ENCODE results near the gene DNASE1L3. TPM values are rescaled to one million over a fixed set of nuclear protein-coding genes. Genes with fewer than 3 reads are reported as not detected.
"Not testable (repeated sequence)": the region's sequence is repeated elsewhere in the genome, so short reads cannot be mapped to it uniquely, and the experiment has no call there.

The DNASE1L3 gene
- total RNA-seq, 1 donor from 2014 or later: not detected

GRCh38 chr3:58202917-58203360, 7.8 kb downstream of the DNASE1L3 start:
- intact Hi-C loops (cut with micrococcal nuclease): no loop called here

GRCh38 chr3:58201451-58201850, 9.3 kb downstream of the DNASE1L3 start:
- intact Hi-C loops (cut with micrococcal nuclease): not testable (repeated sequence)

DNA sequence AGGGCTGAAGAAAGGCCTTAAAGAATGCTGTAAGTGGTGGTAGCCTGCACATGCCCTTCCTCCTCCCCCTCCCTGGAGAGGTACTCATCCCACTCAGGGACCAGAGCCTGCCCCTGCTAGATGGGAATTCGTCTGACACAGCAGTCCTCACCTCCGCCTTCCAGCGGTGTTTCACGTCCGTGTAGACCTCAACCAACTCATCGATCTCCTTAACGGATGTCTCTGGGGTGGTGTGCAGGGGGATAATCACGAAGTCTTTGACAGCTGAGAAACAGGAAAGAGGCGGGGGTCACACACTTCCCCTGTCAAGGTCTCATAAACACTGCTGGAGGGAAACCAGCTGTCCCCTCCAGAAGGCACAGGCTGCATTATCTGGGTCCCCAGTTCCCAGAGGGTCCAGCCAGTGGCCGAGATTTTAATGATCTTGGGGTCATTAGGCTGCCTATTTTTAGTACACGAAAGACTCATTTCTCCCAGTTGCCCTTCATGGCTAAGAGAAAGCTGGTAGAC, 9.9 kb downstream of the DNASE1L3 start:
- intact Hi-C loops (cut with micrococcal nuclease): no loop called here

GRCh38 chr3:58200121-58200709, 10.6 kb downstream of the DNASE1L3 start:
- intact Hi-C loops (cut with micrococcal nuclease): no loop called here

DNA sequence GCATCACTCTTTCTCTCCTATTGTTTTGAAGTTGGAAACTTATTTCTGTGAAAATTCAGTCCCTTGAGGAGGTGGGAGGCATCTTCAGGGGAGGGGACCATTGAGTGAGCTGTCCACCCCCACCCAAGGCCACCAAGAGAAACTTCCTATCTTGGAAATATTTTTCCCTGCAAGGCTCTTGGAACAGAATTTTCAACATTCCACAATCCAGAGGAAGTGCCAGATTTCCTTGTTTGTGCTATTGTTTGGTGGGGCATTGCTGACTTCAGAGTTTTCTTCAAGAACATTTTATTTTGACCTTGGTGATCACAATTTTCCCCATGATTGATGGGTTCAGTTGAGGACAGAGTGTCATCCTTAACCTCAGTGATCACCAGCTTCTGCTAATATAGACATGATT, 12.0 kb downstream of the DNASE1L3 start:
- intact Hi-C loops (cut with micrococcal nuclease): no loop called here

GRCh38 chr3:58198362-58198761, 12.4 kb downstream of the DNASE1L3 start:
- intact Hi-C loops (cut with micrococcal nuclease): no loop called here

DNA sequence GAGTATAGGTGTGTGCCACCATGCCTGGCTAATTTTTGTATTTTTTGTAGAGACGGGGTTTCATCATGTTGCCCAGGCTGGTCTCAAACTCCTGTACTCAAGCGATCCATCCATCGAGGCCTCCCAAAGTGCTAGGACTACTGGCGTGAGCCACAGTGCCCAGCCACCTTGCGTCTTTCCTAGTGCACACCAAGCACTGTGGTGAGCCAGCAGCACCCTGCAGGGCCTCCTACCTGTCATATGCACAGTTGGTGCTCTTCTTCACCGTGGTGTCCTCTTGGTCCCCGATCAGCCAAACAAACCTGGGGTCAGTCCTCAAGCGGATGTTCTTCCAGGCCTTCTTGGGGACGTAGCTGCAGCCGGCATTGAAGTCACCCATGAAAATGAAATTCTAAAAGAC, 13.2 kb downstream of the DNASE1L3 start:
- intact Hi-C loops (cut with micrococcal nuclease): no loop called here

GRCh38 chr3:58193682-58194407, 16.9 kb downstream of the DNASE1L3 start:
- intact Hi-C loops (cut with micrococcal nuclease): no loop called here

DNA sequence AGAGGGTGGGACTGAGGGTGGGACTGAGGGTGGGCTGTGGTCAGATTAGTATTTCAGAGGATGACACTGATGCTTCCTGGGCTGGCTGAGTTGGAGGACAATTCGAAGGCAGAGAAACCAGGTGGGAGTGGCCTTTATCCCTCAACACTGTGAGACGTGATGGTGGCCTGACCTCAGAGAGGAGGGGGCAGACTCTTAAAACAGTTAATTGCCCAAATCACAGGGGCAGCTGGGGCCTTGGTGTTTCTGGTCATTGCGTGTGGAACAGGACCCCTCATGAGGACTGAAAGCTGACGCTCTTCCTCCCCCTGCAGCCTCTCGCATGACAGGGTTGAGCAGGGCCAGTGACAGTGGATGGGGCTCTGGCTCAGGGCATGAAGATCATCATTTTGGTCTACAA, 18.7 kb downstream of the DNASE1L3 start:
- intact Hi-C loops (cut with micrococcal nuclease): no loop called here

DNA sequence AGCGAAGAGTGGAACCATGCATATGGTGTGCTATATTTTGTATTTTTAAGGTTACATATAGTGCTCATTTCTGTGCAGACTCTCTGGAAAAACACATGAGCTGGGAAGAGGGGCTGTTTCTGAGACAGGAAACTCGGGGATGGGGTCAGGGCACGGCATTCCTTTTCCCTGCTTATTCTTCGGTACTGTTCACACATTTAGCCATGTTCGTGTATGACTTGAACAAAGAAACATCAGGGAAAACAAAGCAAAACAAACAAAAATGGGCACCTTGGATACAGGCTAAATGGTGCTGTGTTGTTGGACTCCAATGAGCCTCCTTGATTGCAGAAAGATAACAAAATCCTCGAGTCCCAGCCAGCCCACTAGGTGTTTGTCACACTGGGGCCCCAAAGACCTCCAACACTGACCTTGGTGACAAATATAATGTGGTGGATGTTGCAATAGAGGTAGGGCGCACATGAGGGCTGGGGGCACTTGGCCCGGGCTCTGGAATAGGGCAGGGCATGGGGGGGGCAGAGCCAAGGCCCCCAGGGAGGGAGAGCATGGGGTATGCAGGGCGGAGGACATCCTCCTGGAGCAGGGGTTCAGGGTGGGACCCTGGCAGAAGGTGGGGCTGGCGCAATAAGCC, 19.3 kb downstream of the DNASE1L3 start:
- intact Hi-C loops (cut with micrococcal nuclease): no loop called here

- intact Hi-C loops (cut with micrococcal nuclease): no loop called here
Observed at GRCh38 chr3:58190882-58191281, 19.9 kb downstream of the DNASE1L3 start.

DNA sequence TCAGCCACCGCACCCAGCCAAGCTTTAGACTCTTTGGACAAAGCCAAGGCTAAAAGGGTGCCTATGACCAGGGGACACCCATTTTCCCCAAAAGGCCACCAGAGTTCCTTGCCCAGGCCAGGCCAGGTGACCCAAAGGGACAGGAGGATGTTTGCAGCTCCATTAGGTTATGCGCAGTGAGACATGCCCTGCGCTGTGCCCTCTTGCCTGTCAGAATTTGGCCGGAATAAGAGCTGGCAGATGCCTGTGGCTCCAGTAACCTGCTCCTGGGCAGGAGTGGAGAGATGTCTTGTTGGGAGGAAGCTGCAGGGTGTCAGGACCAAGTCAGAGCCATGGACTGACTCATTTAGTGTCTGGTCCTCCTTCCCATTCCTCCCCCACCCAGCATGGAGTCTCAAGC, 20.5 kb downstream of the DNASE1L3 start:
- intact Hi-C loops (cut with micrococcal nuclease): no loop called here

- intact Hi-C loops (cut with micrococcal nuclease): loop anchor here (5.0 kb wide), 1 partner anchor 243 kb away; the partner anchor contains the start of gene PDHB
Observed at GRCh38 chr3:58189691-58190090, 21.1 kb downstream of the DNASE1L3 start.

DNA sequence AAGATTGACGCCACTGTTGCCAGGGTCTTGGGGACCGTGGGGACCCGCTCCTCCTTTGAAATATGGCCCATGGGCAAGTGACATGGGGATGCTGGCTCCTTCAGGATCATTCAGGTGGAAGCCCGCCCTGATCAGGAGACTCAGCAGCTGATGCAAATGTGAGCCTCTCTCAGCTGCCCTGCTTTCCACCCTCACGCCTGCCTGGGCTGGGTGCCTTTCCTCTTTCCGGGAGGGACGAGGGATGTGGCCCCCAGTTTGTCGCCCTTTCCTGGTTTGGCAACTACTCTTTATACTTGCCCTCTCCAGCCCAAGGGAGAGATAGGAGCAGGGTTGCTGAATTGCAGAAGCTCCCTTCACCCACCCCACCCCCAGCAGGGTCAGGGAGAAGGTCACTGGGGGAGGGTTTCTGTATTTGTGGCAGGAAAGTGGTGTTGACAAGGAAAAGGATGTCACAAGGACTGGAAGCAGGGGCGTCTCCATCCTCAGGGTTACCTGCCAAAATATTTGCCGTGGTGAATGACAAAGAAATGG, 21.8 kb downstream of the DNASE1L3 start:
- intact Hi-C loops (cut with micrococcal nuclease): loop anchor here (5.0 kb wide), 1 partner anchor 243 kb away; the partner anchor contains the start of gene PDHB

DNA sequence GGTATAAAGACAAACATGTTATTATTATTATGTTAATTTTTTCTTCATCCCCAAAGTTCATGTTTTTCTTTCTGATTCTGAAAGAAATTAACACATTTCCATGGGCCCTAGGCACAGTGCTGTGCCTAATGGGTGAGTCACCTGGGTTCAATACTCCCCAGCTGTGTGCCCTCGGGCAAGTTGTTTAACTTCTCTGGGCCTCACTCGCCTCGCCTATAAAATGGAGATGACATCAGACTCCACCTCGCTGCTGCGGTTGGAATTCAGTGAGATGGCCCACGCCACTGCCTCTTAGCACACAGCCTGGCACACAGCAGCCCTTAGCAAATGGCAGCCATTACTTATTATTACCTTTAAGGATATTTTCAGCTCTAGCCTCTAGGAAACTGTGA, 22.6 kb downstream of the DNASE1L3 start:
- intact Hi-C loops (cut with micrococcal nuclease): loop anchor here (5.0 kb wide), 1 partner anchor 244 kb away; the partner anchor contains the start of gene PDHB

GRCh38 chr3:58184982-58185360, 25.8 kb downstream of the DNASE1L3 start:
- intact Hi-C loops (cut with micrococcal nuclease): loop anchor here (5.0 kb wide), 1 partner anchor 247 kb away; the partner anchor contains the start of gene PDHB

- intact Hi-C loops (cut with micrococcal nuclease): no loop called here
Observed at GRCh38 chr3:58184309-58184981, 26.3 kb downstream of the DNASE1L3 start.

DNA sequence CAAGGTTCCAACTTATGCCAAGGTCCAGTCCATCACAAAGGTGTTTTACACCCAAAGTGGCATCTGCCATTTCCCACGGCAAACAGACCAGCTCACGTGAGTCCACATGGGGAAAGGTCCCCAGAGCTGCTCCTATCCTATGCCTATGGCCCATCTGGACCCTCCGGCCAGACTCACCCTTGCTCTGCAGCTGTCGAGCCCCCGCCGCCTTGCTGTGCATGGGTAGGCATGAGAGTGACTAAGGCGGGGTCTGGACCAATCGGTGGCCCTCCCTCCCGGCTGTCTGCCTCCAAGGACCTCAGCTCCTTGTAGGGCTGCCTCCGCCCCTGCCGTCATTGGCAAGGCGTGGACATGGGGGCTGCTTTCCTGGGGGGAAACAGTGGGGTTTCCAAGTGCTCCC, 26.9 kb downstream of the DNASE1L3 start:
- intact Hi-C loops (cut with micrococcal nuclease): no loop called here

DNA sequence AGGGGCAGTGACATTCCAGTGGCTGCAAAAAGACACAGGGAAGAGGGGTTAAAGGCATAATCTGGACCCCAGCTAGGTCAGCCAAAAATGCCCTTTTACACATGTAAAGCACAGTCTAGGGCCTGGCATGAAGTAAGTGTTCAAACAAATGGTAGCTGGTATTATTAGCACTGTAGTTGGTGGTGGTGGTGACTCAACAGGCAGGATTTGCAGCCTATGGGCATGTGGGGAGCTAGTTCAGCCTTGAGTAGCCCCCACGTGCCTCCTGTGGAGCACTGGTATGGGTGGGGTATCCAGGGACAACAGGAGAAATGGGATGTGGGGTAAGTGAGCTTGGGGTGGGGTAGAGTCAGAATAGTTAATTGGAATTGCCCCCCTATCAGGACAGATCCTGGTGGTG, 27.6 kb downstream of the DNASE1L3 start:
- intact Hi-C loops (cut with micrococcal nuclease): no loop called here

DNA sequence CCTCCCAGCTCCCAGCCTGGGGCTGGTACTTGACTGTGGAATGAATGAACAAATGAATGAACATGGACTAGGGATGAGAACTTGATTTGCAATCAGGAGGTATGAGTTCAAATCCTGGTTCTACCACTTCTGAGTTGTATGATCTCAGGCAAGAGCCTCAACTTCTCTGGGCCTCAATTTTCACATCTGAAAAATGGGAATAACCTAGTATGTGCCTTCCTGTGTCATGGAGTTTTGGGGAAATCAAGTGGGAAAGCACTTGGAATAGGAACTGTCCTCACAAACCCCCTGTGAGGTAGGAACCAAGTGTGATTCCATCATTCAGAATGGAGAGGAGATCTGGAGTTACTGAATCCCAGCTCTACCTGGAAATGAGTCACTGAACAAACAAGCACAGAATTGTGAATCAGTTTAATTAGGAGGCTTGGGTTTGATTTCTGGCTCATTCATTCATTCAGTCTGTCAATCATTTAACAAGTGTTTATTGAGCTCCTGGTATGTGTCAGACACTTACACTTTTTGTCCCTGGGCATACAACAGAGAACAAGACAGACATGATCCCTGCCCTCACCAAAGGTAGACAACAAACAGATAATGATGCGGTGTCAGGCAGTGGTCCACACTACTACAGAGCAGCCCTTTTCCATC, 29.7 kb downstream of the DNASE1L3 start:
- intact Hi-C loops (cut with micrococcal nuclease): no loop called here

Measured in T-helper 1 cell treated with Interleukin-12 subunit alpha and Interleukin-12 subunit beta and Interleukin-4 antibody, amounts not matched to agents 30 ng/mL and 1 ng/mL, for 36 hours (primary cell).